OCI-LY3 (cell line): ENCODE data around the gene PLA2G15.

Experiments used
- H2AFZ ChIP-seq: fragments of 200-600, 300-600 bp; shearing (Covaris generic); 2 replicates; pipeline ENCODE4 v1.6.0; 2014; ENCODE audit warnings: antibody characterized with exemption, low read depth, low read length
- H3K27ac ChIP-seq: fragments of 200-600, 300-600 bp; sonication (generic); 2 replicates; pipeline ENCODE4 v1.5.1; 2014; ENCODE audit warnings: mild to moderate bottlenecking, low read length, moderate library complexity, mixed read lengths
- H3K27me3 ChIP-seq: fragments of 200-600, 300-600 bp; sonication (generic); 2 replicates; pipeline ENCODE4 v1.6.1; 2014; ENCODE audit warnings: low read depth, low read length, mixed read lengths
- H3K36me3 ChIP-seq: fragments of 200-600, 300-600 bp; sonication (generic); replicated peaks from 2 replicates; pipeline ENCODE3; 2014; ENCODE audit warnings: low read depth, low read length, mixed read lengths
- H3K4me1 ChIP-seq: fragments of 300-600, 200-600 bp; sonication (generic); 2 replicates; pipeline ENCODE4 v1.6.1; 2014; ENCODE audit warnings: low read length, mixed read lengths
- H3K4me2 ChIP-seq: fragments of 200-600, 300-600 bp; sonication (generic); 2 replicates; pipeline ENCODE4 v1.6.1; 2014; ENCODE audit warnings: low read length, mixed read lengths
- H3K4me3 ChIP-seq: fragments of 300-600, 200-600 bp; sonication (generic); 2 replicates; pipeline ENCODE4 v1.5.1; 2014; ENCODE audit warnings: antibody characterized with exemption, mild to moderate bottlenecking, low read length, moderate library complexity
- H3K79me2 ChIP-seq: fragments of 300-600, 200-600 bp; shearing (Covaris generic); 2 replicates; pipeline ENCODE4 v1.6.1; 2014; ENCODE audit warnings: mild to moderate bottlenecking, low read length, mixed read lengths
- H3K9ac ChIP-seq: fragments of 300-600, 200-600 bp; shearing (Covaris generic); 2 replicates; pipeline ENCODE4 v1.6.0; 2014; ENCODE audit warnings: mild to moderate bottlenecking, low read length, moderate library complexity
- H3K9me3 ChIP-seq: fragments of 200-600, 300-600 bp; shearing (Covaris generic); 2 replicates; pipeline ENCODE4 v1.6.1; 2014; ENCODE audit warnings: low read length, mixed read lengths; ENCODE audit not compliant: insufficient read depth
- H4K20me1 ChIP-seq: fragments of 200-600, 300-600 bp; sonication (generic); 2 replicates; pipeline ENCODE4 v1.6.1; 2016; ENCODE audit warnings: low read length, mixed read lengths; ENCODE audit not compliant: insufficient read depth
- EZH2phosphoT487 ChIP-seq: fragments of 200-600 bp; shearing (Covaris generic); IDR thresholded peaks from 2 replicates; pipeline ENCODE4 v1.6.1; 2018; ENCODE audit warnings: antibody characterized with exemption, mixed run types, low read depth
- TF ChIP-seq, protein P1 (sequence below): fragments of 200-600, 300-600 bp; sonication (generic); IDR thresholded peaks from 2 replicates; pipeline ENCODE4 v1.5.1; 2014; ENCODE audit warnings: antibody characterized with exemption, low read length, low read depth

Gene PLA2G15

DNA sequence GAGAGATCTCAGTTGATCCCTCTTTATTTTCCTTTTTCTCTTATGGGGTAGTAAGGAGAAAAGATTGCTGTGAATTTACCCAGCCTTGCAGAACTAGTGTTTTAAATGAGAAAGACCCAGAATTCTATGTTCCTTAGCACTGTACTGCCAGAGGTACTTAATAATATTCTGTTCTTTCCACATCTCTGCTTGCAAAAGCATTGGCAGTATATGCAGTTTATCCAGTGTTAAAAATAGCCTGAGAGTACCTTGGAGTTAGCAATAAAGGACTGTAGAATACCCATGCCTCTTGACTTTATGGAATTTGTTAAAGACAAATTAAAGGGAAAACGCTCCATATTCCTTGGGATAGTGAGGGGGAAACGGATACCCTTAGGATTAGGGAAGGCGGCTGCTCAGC, 31.1 kb downstream of the PLA2G15 start:
- Histone ChIP-seq H3K27ac (peak overlapping the region; percentile 76), H2AFZ (no peak overlapping the region), H3K4me3 (no peak overlapping the region), H3K27me3 (no peaks in the 10 kb centered on the region), H4K20me1 (peaks cover 12% of the 10 kb centered on the region; the same call in 1 of the 2 replicates), H3K4me1 (peaks cover 35% of the 10 kb centered on the region), H3K36me3 (peaks cover 22% of the 10 kb centered on the region), H3K9ac (peak overlapping the region; percentile 15; the same call in 1 of the 2 replicates), H3K9me3 (no peaks in the 10 kb centered on the region), H3K4me2 (peak overlapping the region; percentile 38), H3K79me2 (peaks cover 26% of the 10 kb centered on the region)
- no peak for TF ChIP-seq EZH2phosphoT487
- TF ChIP-seq, protein P1, sequence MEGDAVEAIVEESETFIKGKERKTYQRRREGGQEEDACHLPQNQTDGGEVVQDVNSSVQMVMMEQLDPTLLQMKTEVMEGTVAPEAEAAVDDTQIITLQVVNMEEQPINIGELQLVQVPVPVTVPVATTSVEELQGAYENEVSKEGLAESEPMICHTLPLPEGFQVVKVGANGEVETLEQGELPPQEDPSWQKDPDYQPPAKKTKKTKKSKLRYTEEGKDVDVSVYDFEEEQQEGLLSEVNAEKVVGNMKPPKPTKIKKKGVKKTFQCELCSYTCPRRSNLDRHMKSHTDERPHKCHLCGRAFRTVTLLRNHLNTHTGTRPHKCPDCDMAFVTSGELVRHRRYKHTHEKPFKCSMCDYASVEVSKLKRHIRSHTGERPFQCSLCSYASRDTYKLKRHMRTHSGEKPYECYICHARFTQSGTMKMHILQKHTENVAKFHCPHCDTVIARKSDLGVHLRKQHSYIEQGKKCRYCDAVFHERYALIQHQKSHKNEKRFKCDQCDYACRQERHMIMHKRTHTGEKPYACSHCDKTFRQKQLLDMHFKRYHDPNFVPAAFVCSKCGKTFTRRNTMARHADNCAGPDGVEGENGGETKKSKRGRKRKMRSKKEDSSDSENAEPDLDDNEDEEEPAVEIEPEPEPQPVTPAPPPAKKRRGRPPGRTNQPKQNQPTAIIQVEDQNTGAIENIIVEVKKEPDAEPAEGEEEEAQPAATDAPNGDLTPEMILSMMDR, result no peak

DNA sequence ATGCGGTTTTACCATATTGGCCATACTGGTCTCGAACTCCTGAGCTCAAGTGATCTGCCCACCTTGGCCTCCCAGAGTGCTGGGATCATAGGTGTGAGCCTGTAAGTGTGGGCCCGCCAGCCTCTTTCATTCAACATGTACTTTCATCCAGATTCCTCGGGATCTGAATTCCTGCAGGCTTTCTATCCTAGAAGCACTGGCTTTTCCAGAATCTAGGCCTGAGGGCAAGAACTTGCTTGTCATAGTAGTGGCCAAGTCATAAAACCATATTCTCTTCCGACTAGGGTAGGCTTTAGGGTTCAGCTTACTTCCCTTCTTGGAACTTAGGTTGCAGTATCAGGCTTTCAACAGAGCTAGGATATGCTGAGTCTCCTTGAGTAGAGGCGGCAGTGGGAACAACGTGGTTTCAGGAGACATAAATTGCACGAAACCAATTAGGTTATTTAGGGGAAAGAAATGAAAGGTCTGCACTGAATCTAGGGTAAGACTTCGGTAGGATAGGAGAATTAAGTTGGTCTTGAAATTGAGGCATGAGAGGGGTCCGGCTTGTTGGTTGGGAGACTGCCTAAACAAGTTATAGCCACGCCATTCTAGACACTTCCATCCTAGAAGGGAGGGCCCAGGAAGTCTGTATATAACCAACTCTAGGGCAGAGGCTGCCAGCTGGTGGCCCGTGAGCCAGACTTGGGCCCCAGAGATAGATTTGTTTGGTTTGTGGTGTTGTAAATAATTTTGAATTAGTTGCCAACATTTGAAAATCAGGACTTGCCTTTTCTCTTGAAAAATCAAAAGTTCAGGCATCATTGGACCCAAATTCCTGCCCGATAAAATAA, 34.8 kb downstream of the PLA2G15 start:
- Histone ChIP-seq H2AFZ (no peak overlapping the region), H3K79me2 (peaks cover 11% of the 10 kb centered on the region), H3K4me1 (peaks cover 38% of the 10 kb centered on the region), H3K27ac (no peak overlapping the region), H3K27me3 (no peaks in the 10 kb centered on the region), H3K9ac (no peak overlapping the region), H3K9me3 (no peaks in the 10 kb centered on the region), H3K4me3 (no peak overlapping the region), H4K20me1 (peaks cover 24% of the 10 kb centered on the region), H3K36me3 (peaks cover 15% of the 10 kb centered on the region), H3K4me2 (no peak overlapping the region)
- TF ChIP-seq EZH2phosphoT487, result no peak
- TF ChIP-seq, protein P1, result no peak

DNA sequence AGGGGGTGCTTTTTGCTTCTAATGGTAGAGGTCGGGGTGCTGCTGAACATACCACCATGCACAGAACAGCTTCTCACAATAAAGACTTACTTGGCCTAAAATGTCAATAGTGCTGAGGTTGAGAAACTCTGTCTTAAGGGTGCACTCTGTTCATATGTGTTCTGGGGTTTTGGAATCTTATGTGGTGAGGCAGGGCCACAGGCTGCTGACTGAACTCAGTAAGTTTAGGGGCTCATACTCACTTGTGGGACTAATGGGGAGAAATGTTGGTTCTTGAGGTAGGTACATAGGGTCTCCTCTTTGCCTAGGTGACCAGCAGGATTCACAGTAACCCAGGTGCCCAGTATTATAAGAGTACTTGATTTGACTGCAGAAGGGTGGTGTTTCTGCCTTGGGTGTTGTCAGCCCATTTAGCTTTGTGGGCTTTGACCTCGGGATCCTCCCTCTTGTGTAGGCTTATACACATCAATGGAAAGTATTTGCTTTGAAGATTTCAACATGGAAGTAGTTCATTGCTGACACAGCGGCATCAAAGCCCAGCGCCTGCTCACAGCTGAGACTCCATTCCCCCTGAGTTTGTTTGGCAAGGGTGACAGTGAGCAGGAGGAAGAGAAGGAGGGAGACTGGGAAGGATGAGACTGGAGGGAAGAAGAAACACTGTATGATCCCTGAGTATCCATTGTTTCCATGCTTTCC, 36.3 kb downstream of the PLA2G15 start:
- no peak overlapping the region for H3K27ac ChIP-seq
- H3K4me2 ChIP-seq, result no peak overlapping the region

DNA sequence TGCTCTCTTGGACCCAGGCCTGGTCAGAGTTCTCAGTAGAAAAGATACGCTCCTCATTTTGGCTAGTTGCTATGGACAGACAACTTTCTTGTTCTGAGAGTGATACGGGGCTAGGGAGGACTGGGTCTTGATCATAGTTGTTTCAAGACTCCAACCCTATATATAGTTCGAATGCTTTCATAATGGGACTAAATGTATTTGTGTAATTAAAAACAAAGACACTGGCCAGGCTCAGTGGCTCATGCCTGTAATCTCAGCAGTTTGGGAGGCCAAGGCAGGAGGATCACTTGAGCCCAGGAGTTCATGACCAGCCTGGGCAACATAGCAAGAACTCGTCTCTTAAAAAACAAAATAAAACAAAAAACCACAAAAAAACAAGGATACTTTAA, 36.9 kb downstream of the PLA2G15 start:
- no peaks in the 10 kb centered on the region for H3K27me3 ChIP-seq
- no peak overlapping the region for H3K27ac ChIP-seq
- TF ChIP-seq EZH2phosphoT487, result no peak
- TF ChIP-seq, protein P1, result no peak
- no peak overlapping the region for H3K4me3 ChIP-seq
- no peaks in the 10 kb centered on the region for H3K9me3 ChIP-seq
- no peak overlapping the region for H3K4me2 ChIP-seq
- peaks cover 25% of the 10 kb centered on the region for H3K79me2 ChIP-seq
- peaks cover 25% of the 10 kb centered on the region for H3K36me3 ChIP-seq
- peaks cover 41% of the 10 kb centered on the region for H3K4me1 ChIP-seq
- no peak overlapping the region for H2AFZ ChIP-seq
- H3K9ac ChIP-seq, result no peak overlapping the region
- H4K20me1 ChIP-seq, result peaks cover 18% of the 10 kb centered on the region

More for the DNA sequence above, 36.3 kb downstream of the PLA2G15 start:
- Histone ChIP-seq H3K9me3 (no peaks in the 10 kb centered on the region), H2AFZ (no peak overlapping the region), H3K79me2 (peaks cover 22% of the 10 kb centered on the region), H3K9ac (no peak overlapping the region), H3K4me1 (peaks cover 39% of the 10 kb centered on the region), H3K4me3 (no peak overlapping the region), H3K36me3 (peaks cover 21% of the 10 kb centered on the region), H4K20me1 (peaks cover 18% of the 10 kb centered on the region), H3K27me3 (no peaks in the 10 kb centered on the region)
- TF ChIP-seq, protein P1, result no peak
- TF ChIP-seq EZH2phosphoT487, result no peak
